Skin epidermis (tissue), 12 donors: ENCODE measurements around the gene PTPRT.

Experiments
- H3K27ac ChIP-seq, 21 experiments: fragments of 200-600 bp; sonication (generic) in 11 of 21; one replicate each; pipeline ENCODE4 v1.5.0; 2020; ENCODE audit warnings: mild to moderate bottlenecking in 3 of 21, inconsistent platforms in 2 of 21, moderate library complexity in 2 of 21
- H3K4me3 ChIP-seq, 7 experiments: fragments of 200-600 bp; sonication (generic) in 2 of 7; one replicate each; pipeline ENCODE4 v1.5.0; 2020; ENCODE audit warnings: inconsistent platforms in 2 of 7, mild to moderate bottlenecking in 2 of 7, moderate library complexity in 1 of 7

The PTPRT gene

GRCh38 chr20:42338294-42339201, 851.2 kb downstream of the PTPRT start:
- no peak overlapping the region for H3K4me3 ChIP-seq
- H3K27ac ChIP-seq, result no peak overlapping the region

GRCh38 chr20:42336576-42336975, 853.1 kb downstream of the PTPRT start:
- Histone ChIP-seq H3K27ac (no peak overlapping the region), H3K4me3 (no peak overlapping the region)

GRCh38 chr20:42319252-42320013, 870.3 kb downstream of the PTPRT start:
- Histone ChIP-seq H3K4me3 (no peak overlapping the region), H3K27ac (no peak overlapping the region)

GRCh38 chr20:42313704-42314103, 876.0 kb downstream of the PTPRT start:
- Histone ChIP-seq H3K4me3 (no peak overlapping the region), H3K27ac (no peak overlapping the region)

GRCh38 chr20:42309050-42309449, 880.7 kb downstream of the PTPRT start:
- H3K27ac ChIP-seq, result no peak overlapping the region
- no peak overlapping the region for H3K4me3 ChIP-seq

- Histone ChIP-seq H3K27ac (no peak overlapping the region), H3K4me3 (no peak overlapping the region)
Observed at GRCh38 chr20:42308171-42308570, 881.5 kb downstream of the PTPRT start.

- Histone ChIP-seq H3K27ac (no peak overlapping the region), H3K4me3 (no peak overlapping the region)
Observed at GRCh38 chr20:42295592-42295991, 894.1 kb downstream of the PTPRT start.

GRCh38 chr20:42294976-42295375, 894.7 kb downstream of the PTPRT start:
- H3K27ac ChIP-seq, result no peak overlapping the region

GRCh38 chr20:42281801-42282200, 907.9 kb downstream of the PTPRT start:
- Histone ChIP-seq H3K4me3 (no peak overlapping the region), H3K27ac (no peak overlapping the region)

More at GRCh38 chr20:42294976-42295375, 894.7 kb downstream of the PTPRT start:
- no peak overlapping the region for H3K4me3 ChIP-seq

- no peak overlapping the region for H3K4me3 ChIP-seq
- H3K27ac ChIP-seq, result no peak overlapping the region
Observed at GRCh38 chr20:42276718-42277602, 912.7 kb downstream of the PTPRT start.

- Histone ChIP-seq H3K27ac (no peak overlapping the region), H3K4me3 (no peak overlapping the region)
Observed at GRCh38 chr20:42274986-42275385, 914.7 kb downstream of the PTPRT start.

- no peak overlapping the region for H3K4me3 ChIP-seq
Observed at GRCh38 chr20:42272516-42272915, 917.2 kb downstream of the PTPRT start.

GRCh38 chr20:42270539-42270938, 919.2 kb downstream of the PTPRT start:
- H3K4me3 ChIP-seq, result no peak overlapping the region
- H3K27ac ChIP-seq, result no peak overlapping the region

More at GRCh38 chr20:42272516-42272915, 917.2 kb downstream of the PTPRT start:
- H3K27ac ChIP-seq, result no peak overlapping the region

- Histone ChIP-seq H3K27ac (no peak overlapping the region), H3K4me3 (no peak overlapping the region)
Observed at GRCh38 chr20:42267793-42268384, 921.8 kb downstream of the PTPRT start.

GRCh38 chr20:42261766-42262270, 927.9 kb downstream of the PTPRT start:
- Histone ChIP-seq H3K27ac (no peak overlapping the region), H3K4me3 (no peak overlapping the region)

GRCh38 chr20:42260184-42260583, 929.5 kb downstream of the PTPRT start:
- H3K27ac ChIP-seq, result no peak overlapping the region

GRCh38 chr20:42259389-42259788, 930.3 kb downstream of the PTPRT start:
- no peak overlapping the region for H3K27ac ChIP-seq
- H3K4me3 ChIP-seq, result no peak overlapping the region

More at GRCh38 chr20:42260184-42260583, 929.5 kb downstream of the PTPRT start:
- no peak overlapping the region for H3K4me3 ChIP-seq

GRCh38 chr20:42258564-42259302, 931.0 kb downstream of the PTPRT start:
- H3K27ac ChIP-seq, result no peak overlapping the region
- H3K4me3 ChIP-seq, result no peak overlapping the region

- Histone ChIP-seq H3K4me3 (no peak overlapping the region), H3K27ac (no peak overlapping the region)
Observed at GRCh38 chr20:42255821-42256220, 933.9 kb downstream of the PTPRT start.
